GM12892 (cell line): Measurements from ENCODE around the gene DENND6B.

Experiments used
- DNase-seq: peaks from one replicate; pipeline ENCODE4 v3.0.0; 2011; ENCODE audit not compliant: insufficient read length
- FAIRE-seq: peaks from 2 replicates; lab custom pipeline; 2011; peaks lifted over from hg19 to GRCh38; lab: Jason Lieb, UNC
- POLR2A ChIP-seq: IDR thresholded peaks from 2 replicates; pipeline ENCODE4 v1.6.1; 2011; ENCODE audit warnings: low read depth, low read length, control low read depth
- POLR2AphosphoS5 ChIP-seq: IDR thresholded peaks from 2 replicates; pipeline ENCODE4 v1.6.1; 2011; ENCODE audit warnings: low read depth, low read length, control low read depth
- TAF1 ChIP-seq: IDR thresholded peaks from 2 replicates; pipeline ENCODE4 v1.6.1; 2011; ENCODE audit warnings: low read depth, mild to moderate bottlenecking, control low read depth, low read length, borderline replicate concordance

Gene DENND6B

GRCh38 chr22:50269970-50270665 lies 56.7 kb downstream of the DENND6B start, which contains the start of gene MAPK11:
Gene MAPK11 (minus strand): TSS chr22:50270380. CDS start chr22:50270292, 88 bp downstream.
- DNase-seq (peak; percentile 71), FAIRE-seq (peak; percentile 65)
- TF ChIP-seq POLR2AphosphoS5: no peak
- TF ChIP-seq TAF1: no peak
- TF ChIP-seq POLR2A: no peak

- DNase-seq (no peak), FAIRE-seq (no peak)
- TF ChIP-seq POLR2A (no peak), POLR2AphosphoS5 (no peak), TAF1 (no peak)
Measured at GRCh38 chr22:50269573-50269969, 57.2 kb downstream of the DENND6B start.

- TF ChIP-seq POLR2AphosphoS5 (no peak), TAF1 (no peak)
- DNase-seq (no peak), FAIRE-seq (no peak)
Measured at GRCh38 chr22:50268655-50269113, 58.1 kb downstream of the DENND6B start.

GRCh38 chr22:50267591-50268390 lies 59.0 kb downstream of the DENND6B start:
- TF ChIP-seq POLR2A (no peak), POLR2AphosphoS5 (no peak), TAF1 (no peak)
- DNase-seq (no peak), FAIRE-seq (peak; percentile 74)

- DNase-seq: no peak
- FAIRE-seq: no peak
- TF ChIP-seq TAF1: no peak
- no peak for TF ChIP-seq POLR2AphosphoS5
- TF ChIP-seq POLR2A: no peak
Measured at GRCh38 chr22:50266994-50267393, 59.8 kb downstream of the DENND6B start.

- DNase-seq (no peak), FAIRE-seq (no peak)
- TF ChIP-seq POLR2AphosphoS5: no peak
- no peak for TF ChIP-seq TAF1
- no peak for TF ChIP-seq POLR2A
Measured at GRCh38 chr22:50264946-50265669, 61.7 kb downstream of the DENND6B start.

- no peak for FAIRE-seq
- no peak for DNase-seq
- no peak for TF ChIP-seq TAF1
- no peak for TF ChIP-seq POLR2A
- TF ChIP-seq POLR2AphosphoS5: no peak
Measured at GRCh38 chr22:50264104-50264745, 62.6 kb downstream of the DENND6B start.

- TF ChIP-seq POLR2AphosphoS5 (no peak), POLR2A (no peak), TAF1 (no peak)
- DNase-seq (no peak), FAIRE-seq (no peak)
Measured at GRCh38 chr22:50262973-50263617, 63.7 kb downstream of the DENND6B start.

GRCh38 chr22:50262460-50262911 lies 64.3 kb downstream of the DENND6B start:
- no peak for DNase-seq
- peak; percentile 40 for FAIRE-seq
- TF ChIP-seq POLR2AphosphoS5: no peak
- TF ChIP-seq POLR2A: no peak
- no peak for TF ChIP-seq TAF1

- TF ChIP-seq POLR2AphosphoS5 (no peak), TAF1 (no peak), POLR2A (no peak)
- DNase-seq (peak; percentile 90), FAIRE-seq (peak; percentile 40)
Measured at GRCh38 chr22:50261615-50262459, 65.0 kb downstream of the DENND6B start, which contains the start of gene MAPK12. Gene MAPK12 (minus strand): TSS chr22:50261683. CDS start chr22:50261509, 174 bp downstream.
